Astrocyte (in vitro differentiated cells and primary cell): ENCODE measurements around the gene LILRB3.

Experiments used
- CTCF ChIP-seq: IDR thresholded peaks from 2 replicates; pipeline ENCODE4 v1.5.1; 2011; ENCODE audit warnings: low read depth, mild to moderate bottlenecking, inconsistent platforms, low read length, moderate library complexity; ENCODE audit not compliant: insufficient read depth
- EZH2 ChIP-seq: IDR thresholded peaks from 2 replicates; pipeline ENCODE4 v1.6.1; 2012; ENCODE audit warnings: mild to moderate bottlenecking, low read length, inconsistent platforms; ENCODE audit not compliant: insufficient read depth

- TF ChIP-seq CTCF (no peak), EZH2 (no peak)
Measured at GRCh38 chr19:54247106-54247930, 24.5 kb upstream of the LILRB3 start.
